Neural crest cell (in vitro differentiated cells): ENCODE results near the gene MAP3K2. TPM values are rescaled to one million over a fixed set of nuclear protein-coding genes. Genes with fewer than 3 reads are reported as not detected.

ENCODE experiments used
- DNase-seq: peaks from one replicate; pipeline ENCODE4 v3.0.0; 2021; ENCODE audit warnings: low read depth, mixed read lengths, low spot score
- H3K27ac Mint-ChIP-seq: one replicate; pipeline ENCODE4 v1.8.0; 2021; ENCODE audit warnings: mild to moderate bottlenecking, mixed read lengths; ENCODE audit not compliant: unreplicated experiment
- H3K27me3 Mint-ChIP-seq: 2 replicates; pipeline ENCODE4 v1.8.0; 2021; ENCODE audit warnings: low read depth, mild to moderate bottlenecking, mixed read lengths
- H3K36me3 Mint-ChIP-seq: 2 replicates; pipeline ENCODE4 v1.8.0; 2021; ENCODE audit warnings: low read depth, mild to moderate bottlenecking, mixed read lengths
- H3K4me1 Mint-ChIP-seq: 2 replicates; pipeline ENCODE4 v1.8.0; 2021; ENCODE audit warnings: mixed read lengths
- H3K4me3 Mint-ChIP-seq: one replicate; pipeline ENCODE4 v1.8.0; 2021; ENCODE audit warnings: mild to moderate bottlenecking, mixed read lengths
- H3K9me3 Mint-ChIP-seq: 2 replicates; pipeline ENCODE4 v1.8.0; 2021; ENCODE audit warnings: mixed read lengths
- long read RNA-seq: library from polyadenylated mRNA; unstranded; transcript quantifications from one replicate; pipeline ENCODE4 v2.0.0, GENCODE V29; 2020
- total RNA-seq: library from RNA; stranded (reverse); gene quantifications from 2 replicates; pipeline ENCODE4 v1.2.1, GENCODE V29; 2021
- TF ChIP-seq, protein P1 (sequence below): fragments of 200-600 bp; sonication (generic); conservative IDR thresholded peaks from 2 replicates; pipeline ENCODE4 v1.5.0; 2021; ENCODE audit warnings: antibody characterized with exemption, mild to moderate bottlenecking

MAP3K2 gene, protein sequence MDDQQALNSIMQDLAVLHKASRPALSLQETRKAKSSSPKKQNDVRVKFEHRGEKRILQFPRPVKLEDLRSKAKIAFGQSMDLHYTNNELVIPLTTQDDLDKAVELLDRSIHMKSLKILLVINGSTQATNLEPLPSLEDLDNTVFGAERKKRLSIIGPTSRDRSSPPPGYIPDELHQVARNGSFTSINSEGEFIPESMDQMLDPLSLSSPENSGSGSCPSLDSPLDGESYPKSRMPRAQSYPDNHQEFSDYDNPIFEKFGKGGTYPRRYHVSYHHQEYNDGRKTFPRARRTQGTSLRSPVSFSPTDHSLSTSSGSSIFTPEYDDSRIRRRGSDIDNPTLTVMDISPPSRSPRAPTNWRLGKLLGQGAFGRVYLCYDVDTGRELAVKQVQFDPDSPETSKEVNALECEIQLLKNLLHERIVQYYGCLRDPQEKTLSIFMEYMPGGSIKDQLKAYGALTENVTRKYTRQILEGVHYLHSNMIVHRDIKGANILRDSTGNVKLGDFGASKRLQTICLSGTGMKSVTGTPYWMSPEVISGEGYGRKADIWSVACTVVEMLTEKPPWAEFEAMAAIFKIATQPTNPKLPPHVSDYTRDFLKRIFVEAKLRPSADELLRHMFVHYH
- 31.5 and 35.1 TPM in 2 replicates for total RNA-seq
- long read RNA-seq, partial matches to known transcripts, result 4 of 10 reads
- long read RNA-seq, other reads (novel, unspliced or antisense), result 6 of 10 reads

DNA sequence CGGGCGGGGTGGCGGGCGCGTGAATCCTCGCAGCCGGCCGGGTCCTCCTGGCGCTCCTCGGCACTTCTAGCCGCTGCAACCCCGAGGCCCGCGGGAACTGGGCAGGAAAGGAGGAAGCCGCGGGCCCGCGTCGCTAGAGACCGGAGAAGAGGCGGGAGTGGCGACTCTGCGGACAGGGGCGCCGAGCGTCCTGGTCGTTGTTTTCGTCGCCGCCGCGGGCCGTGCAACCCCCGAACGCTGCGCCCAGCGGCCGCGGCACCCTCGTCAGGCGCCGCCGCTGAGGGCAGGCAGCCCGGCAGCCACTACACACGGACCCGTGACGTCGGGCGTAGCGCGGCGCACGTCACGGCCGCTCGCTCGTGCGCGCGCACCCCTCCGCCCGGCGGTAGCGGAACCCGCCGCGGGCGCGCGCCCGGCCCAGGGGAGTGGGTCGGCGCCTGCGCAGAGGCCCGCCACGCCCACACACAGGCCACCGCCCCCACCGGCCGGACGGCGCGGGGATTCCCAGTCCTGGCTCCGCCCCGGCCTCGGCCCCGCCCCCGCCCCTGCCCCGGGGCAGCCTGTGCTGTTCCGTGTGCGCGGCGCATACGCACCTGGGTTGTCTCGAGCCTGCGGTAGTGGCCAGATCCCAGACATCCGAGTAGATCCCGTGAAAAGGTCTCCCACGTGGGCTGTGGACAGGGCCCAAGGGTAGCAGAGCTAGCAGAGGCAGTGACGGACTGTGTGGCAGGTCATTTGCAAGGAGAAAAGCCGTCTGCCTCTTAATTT lies at the start of gene MAP3K2:
MAP3K2 (minus strand) TSS at position 321 of the 768 bp plus-strand sequence. CDS start 44,846 bp downstream, outside the sequence.
- peak within 1 kb of the TSS; percentile 87 for H3K4me3 Mint-ChIP-seq
- H3K27me3 Mint-ChIP-seq, result peaks cover 6% of the 10 kb centered on the region
- peak within 1 kb of the TSS; percentile 79 for H3K27ac Mint-ChIP-seq
- H3K9me3 Mint-ChIP-seq, result no peaks in the 10 kb centered on the region
- peaks cover 6% of the 10 kb centered on the region for H3K36me3 Mint-ChIP-seq
- TF ChIP-seq, protein P1, sequence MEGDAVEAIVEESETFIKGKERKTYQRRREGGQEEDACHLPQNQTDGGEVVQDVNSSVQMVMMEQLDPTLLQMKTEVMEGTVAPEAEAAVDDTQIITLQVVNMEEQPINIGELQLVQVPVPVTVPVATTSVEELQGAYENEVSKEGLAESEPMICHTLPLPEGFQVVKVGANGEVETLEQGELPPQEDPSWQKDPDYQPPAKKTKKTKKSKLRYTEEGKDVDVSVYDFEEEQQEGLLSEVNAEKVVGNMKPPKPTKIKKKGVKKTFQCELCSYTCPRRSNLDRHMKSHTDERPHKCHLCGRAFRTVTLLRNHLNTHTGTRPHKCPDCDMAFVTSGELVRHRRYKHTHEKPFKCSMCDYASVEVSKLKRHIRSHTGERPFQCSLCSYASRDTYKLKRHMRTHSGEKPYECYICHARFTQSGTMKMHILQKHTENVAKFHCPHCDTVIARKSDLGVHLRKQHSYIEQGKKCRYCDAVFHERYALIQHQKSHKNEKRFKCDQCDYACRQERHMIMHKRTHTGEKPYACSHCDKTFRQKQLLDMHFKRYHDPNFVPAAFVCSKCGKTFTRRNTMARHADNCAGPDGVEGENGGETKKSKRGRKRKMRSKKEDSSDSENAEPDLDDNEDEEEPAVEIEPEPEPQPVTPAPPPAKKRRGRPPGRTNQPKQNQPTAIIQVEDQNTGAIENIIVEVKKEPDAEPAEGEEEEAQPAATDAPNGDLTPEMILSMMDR, result no peak
- DNase-seq, result peak; percentile 85
- H3K4me1 Mint-ChIP-seq, result peaks cover 39% of the 10 kb centered on the region

DNA sequence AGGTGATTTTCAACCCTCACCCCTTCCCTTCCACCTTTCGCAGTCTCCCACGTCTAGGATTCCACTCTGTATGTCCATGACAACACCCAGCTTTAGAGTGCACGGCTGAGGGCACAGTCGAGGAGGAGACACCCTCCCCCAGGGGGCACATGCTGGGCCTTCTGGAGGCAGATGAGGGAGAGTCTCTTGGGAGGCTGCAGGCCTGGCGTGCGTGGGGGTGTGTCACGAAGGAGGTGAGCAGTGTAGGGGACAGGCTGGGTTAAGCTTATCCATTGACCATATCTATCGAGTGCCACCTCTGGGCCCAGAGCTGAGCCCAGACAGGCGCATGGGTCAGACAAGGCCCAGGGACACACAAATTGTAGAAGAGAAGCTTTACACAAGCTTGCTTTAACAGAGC lies 49.3 kb upstream of the MAP3K2 start:
- H3K27ac Mint-ChIP-seq, result no peak overlapping the region
- no peak for DNase-seq
- TF ChIP-seq, protein P1, result no peak
- no peaks in the 10 kb centered on the region for H3K9me3 Mint-ChIP-seq
- H3K27me3 Mint-ChIP-seq, result no peaks in the 10 kb centered on the region
- peaks cover 4% of the 10 kb centered on the region for H3K4me1 Mint-ChIP-seq
- peaks cover 1% of the 10 kb centered on the region for H3K36me3 Mint-ChIP-seq
- H3K4me3 Mint-ChIP-seq, result no peak overlapping the region

DNA sequence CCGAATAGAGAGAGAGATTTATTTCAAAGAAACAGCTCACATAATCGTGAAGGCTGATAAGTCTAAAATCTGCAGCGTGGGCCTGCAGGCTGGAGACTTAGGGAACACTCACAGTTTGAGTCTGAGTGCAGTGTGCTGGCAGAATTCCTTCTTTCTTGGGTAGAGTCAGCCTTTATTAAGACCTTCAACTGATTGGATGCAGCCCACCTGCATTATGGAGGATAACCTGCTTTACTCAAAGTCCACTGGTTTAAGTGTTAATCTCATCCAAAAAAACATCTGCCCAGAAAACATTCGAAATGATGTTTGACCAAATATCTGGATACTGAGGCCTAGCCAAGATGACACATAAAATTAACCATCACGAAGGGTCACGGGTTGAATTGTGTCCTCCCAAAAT lies 46.7 kb upstream of the MAP3K2 start:
- DNase-seq, result no peak
- Mint-ChIP-seq H3K4me1 (peaks cover 4% of the 10 kb centered on the region), H3K36me3 (no peaks in the 10 kb centered on the region), H3K9me3 (no peaks in the 10 kb centered on the region), H3K27ac (no peak overlapping the region), H3K4me3 (no peak overlapping the region), H3K27me3 (no peaks in the 10 kb centered on the region)
- TF ChIP-seq, protein P1, result no peak

DNA sequence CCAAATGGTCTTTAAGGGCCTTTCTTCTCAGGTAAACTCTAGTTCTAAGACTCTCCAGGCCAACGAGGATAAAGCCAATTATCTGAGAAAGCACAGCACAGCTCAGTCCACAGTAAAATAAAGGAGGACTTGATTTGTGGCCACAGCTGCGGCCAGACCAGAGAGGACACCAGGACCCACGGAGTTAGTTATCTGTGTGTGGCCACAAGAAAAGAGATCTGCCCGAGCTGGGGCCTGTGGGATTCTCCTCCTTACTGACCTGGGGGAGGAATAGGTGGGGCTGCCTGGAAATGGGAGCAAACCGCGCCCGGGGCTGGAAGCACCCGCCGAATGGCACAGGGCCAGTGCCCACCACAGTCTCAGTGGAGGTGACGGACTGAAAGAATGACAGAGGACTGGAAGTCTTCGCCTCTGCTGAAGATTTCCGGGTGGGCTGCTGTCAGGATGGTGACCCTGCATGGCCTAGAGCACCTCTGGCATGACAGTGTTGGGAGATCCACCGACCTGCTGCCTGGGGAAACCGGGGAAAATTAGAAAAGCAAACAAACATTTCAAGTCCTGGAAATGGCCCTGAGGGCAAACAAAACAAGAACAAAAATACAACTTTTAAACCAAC lies 43.7 kb upstream of the MAP3K2 start:
- no peak overlapping the region for H3K4me3 Mint-ChIP-seq
- DNase-seq, result no peak
- no peak overlapping the region for H3K27ac Mint-ChIP-seq
- H3K9me3 Mint-ChIP-seq, result no peaks in the 10 kb centered on the region
- no peaks in the 10 kb centered on the region for H3K4me1 Mint-ChIP-seq
- TF ChIP-seq, protein P1, result no peak
- H3K27me3 Mint-ChIP-seq, result no peaks in the 10 kb centered on the region
- H3K36me3 Mint-ChIP-seq, result no peaks in the 10 kb centered on the region

DNA sequence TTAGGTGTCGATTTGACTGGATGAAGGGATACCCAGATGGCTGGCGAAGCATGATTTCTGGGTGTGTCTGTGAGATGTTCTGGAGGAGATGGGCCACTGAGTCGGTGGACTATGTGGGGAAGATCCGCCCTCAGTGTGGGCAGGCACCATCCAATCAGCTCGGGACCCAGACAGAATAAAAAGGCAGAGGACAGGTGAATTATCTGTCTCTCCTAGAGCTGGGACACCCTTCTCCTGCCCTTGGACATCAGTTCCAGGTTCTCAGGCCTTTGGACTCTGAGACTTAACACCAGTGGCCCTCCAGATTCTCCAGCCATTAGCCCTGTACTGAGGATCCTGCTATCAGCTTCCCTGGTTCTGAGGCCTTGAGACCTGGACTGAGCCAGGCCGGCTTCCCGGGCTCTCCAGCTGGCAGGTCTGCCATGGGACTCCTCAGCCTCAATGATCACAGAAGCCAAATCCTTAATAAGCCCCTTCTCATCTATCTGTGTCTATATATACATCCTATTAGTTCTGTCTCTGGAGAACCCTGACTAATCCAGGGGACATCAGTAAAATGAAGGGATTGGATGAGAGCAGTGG lies 42.2 kb upstream of the MAP3K2 start:
- DNase-seq, result no peak
- Mint-ChIP-seq H3K4me3 (no peak overlapping the region), H3K27me3 (peaks cover 11% of the 10 kb centered on the region), H3K9me3 (no peaks in the 10 kb centered on the region), H3K4me1 (peaks cover 4% of the 10 kb centered on the region), H3K27ac (no peak overlapping the region), H3K36me3 (no peaks in the 10 kb centered on the region)
- TF ChIP-seq, protein P1, result no peak
